ENCODE measurements around the gene ADAMTS6. TPM values are rescaled to one million over a fixed set of nuclear protein-coding genes. Genes with fewer than 3 reads are reported as not detected.

The ADAMTS6 gene
- total RNA-seq, 2 donors from 2014 or later = 0.12 to 0.77 TPM

DNA sequence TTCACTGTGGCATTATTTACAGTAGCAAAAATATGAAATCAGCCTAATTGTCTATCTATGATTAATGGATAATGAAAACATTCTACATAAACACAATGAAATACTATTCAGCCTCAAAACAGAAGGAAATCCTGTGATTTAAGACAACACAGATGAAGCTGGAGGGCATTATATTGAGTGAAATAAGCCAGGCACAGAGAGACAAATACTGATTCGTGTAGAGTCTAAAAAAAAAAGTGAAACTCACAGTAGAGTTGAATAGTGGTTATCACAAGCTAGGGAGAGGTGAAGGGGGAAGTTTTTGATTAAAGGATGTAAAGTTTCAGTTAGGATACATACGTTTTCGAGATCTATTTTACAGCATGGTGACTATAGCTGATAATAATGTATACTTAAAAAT, 122.2 kb downstream of the ADAMTS6 start:
- H3K27me3 ChIP-seq = no peaks in the 10 kb centered on the region
- no peak overlapping the region for H3K27ac ChIP-seq
- TF ChIP-seq, protein P1, sequence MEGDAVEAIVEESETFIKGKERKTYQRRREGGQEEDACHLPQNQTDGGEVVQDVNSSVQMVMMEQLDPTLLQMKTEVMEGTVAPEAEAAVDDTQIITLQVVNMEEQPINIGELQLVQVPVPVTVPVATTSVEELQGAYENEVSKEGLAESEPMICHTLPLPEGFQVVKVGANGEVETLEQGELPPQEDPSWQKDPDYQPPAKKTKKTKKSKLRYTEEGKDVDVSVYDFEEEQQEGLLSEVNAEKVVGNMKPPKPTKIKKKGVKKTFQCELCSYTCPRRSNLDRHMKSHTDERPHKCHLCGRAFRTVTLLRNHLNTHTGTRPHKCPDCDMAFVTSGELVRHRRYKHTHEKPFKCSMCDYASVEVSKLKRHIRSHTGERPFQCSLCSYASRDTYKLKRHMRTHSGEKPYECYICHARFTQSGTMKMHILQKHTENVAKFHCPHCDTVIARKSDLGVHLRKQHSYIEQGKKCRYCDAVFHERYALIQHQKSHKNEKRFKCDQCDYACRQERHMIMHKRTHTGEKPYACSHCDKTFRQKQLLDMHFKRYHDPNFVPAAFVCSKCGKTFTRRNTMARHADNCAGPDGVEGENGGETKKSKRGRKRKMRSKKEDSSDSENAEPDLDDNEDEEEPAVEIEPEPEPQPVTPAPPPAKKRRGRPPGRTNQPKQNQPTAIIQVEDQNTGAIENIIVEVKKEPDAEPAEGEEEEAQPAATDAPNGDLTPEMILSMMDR (IDR thresholded peaks at IDR 0.05) = no peak
- intact Hi-C loops (cut with DNase I) = no loop called here
- H3K4me3 ChIP-seq = no peak overlapping the region
- H3K9ac ChIP-seq (ENCODE audit: low read depth in 2 of 2, low read length in 2 of 2) = no peak overlapping the region
- no peaks in the 10 kb centered on the region for H3K4me1 ChIP-seq
- no peaks in the 10 kb centered on the region for H3K9me3 ChIP-seq
- H3K36me3 ChIP-seq = no peaks in the 10 kb centered on the region
- no peak for DNase-seq

DNA sequence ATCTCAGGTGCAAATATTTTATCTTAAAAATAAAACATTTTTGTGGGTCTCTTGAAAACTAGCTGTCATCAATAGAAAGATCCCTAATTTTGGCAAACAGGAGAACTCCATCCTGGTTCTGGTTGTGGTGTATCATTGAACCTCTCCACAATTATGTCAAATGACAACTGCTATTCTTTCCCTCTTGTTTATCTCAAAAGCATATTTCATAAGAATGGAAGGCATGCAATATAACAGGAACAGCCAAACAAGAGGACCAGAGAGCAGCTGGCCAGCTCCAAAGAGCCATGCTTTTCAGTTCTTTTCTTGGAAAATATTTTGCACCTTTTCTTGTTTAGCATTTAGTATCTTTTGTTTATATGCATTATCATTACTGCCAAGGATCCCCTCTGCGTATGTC, 125.4 kb downstream of the ADAMTS6 start:
- H3K27me3 ChIP-seq = no peaks in the 10 kb centered on the region
- H3K27ac ChIP-seq = no peak overlapping the region
- H3K4me1 ChIP-seq = no peaks in the 10 kb centered on the region
- no peak overlapping the region for H3K4me3 ChIP-seq
- no peak for DNase-seq
- H3K9me3 ChIP-seq = no peaks in the 10 kb centered on the region
- TF ChIP-seq, protein P1 (IDR thresholded peaks at IDR 0.05) = no peak
- H3K9ac ChIP-seq (ENCODE audit: low read depth in 2 of 2, low read length in 2 of 2) = no peak overlapping the region
- no peaks in the 10 kb centered on the region for H3K36me3 ChIP-seq
- intact Hi-C loops (cut with DNase I) = no loop called here

- Histone ChIP-seq H3K27me3 (no peaks in the 10 kb centered on the region), H3K4me3 (no peak overlapping the region), H3K36me3 (no peaks in the 10 kb centered on the region), H3K4me1 (no peaks in the 10 kb centered on the region), H3K27ac (no peak overlapping the region), H3K9me3 (no peaks in the 10 kb centered on the region), H3K9ac (ENCODE audit: low read depth in 2 of 2, low read length in 2 of 2) (no peak overlapping the region)
- TF ChIP-seq, protein P1 (IDR thresholded peaks at IDR 0.05) = no peak
- DNase-seq = no peak
- intact Hi-C loops (cut with DNase I) = no loop called here
Observed at GRCh38 chr5:65355301-65355700, 126.4 kb downstream of the ADAMTS6 start.

DNA sequence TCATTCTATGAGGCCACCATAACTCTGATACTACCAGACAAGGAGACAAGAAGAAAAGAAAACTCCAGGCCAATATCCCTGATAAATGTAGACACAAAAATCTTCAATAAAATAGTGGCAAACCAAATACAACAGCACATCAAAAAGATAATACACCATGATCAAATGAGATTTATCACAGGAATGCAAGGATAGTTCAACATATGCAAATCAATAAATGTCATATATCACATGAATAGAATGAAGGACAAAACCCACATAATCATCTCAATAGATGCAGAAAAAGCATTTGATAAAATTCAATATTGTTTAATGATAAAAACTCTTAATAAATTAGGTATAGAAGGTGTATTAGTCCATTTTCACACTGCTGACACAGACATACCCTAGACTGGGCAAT, 139.9 kb downstream of the ADAMTS6 start:
- intact Hi-C loops (cut with DNase I) = no loop called here
- DNase-seq = no peak
- Histone ChIP-seq H3K27ac (no peak overlapping the region), H3K9me3 (no peaks in the 10 kb centered on the region), H3K27me3 (no peaks in the 10 kb centered on the region), H3K4me3 (no peak overlapping the region), H3K9ac (ENCODE audit: low read depth in 2 of 2, low read length in 2 of 2) (no peak overlapping the region), H3K4me1 (no peaks in the 10 kb centered on the region), H3K36me3 (no peaks in the 10 kb centered on the region)
- TF ChIP-seq, protein P1 (IDR thresholded peaks at IDR 0.05) = no peak

GRCh38 chr5:65338606-65339151, 143.0 kb downstream of the ADAMTS6 start:
- TF ChIP-seq, protein P1 (IDR thresholded peaks at IDR 0.05) = no peak
- Histone ChIP-seq H3K27me3 (no peaks in the 10 kb centered on the region), H3K36me3 (no peaks in the 10 kb centered on the region), H3K27ac (no peak overlapping the region), H3K9ac (ENCODE audit: low read depth in 2 of 2, low read length in 2 of 2) (no peak overlapping the region), H3K4me3 (no peak overlapping the region), H3K9me3 (no peaks in the 10 kb centered on the region), H3K4me1 (no peaks in the 10 kb centered on the region)
- intact Hi-C loops (cut with DNase I) = no loop called here
- DNase-seq = no peak
